HG03066 (cell line): ENCODE data around the gene MUC21.
"Not testable (repeated sequence)": the region's sequence is repeated elsewhere in the genome, so short reads cannot be mapped to it uniquely, and the experiment has no call there.

ENCODE experiments used
- ATAC-seq: cut with Tn5 transposase; IDR thresholded peaks from one replicate; pipeline ENCODE4 v1.9.1; 2021; ENCODE audit warnings: low read depth; ENCODE audit not compliant: unreplicated experiment

The MUC21 gene

DNA sequence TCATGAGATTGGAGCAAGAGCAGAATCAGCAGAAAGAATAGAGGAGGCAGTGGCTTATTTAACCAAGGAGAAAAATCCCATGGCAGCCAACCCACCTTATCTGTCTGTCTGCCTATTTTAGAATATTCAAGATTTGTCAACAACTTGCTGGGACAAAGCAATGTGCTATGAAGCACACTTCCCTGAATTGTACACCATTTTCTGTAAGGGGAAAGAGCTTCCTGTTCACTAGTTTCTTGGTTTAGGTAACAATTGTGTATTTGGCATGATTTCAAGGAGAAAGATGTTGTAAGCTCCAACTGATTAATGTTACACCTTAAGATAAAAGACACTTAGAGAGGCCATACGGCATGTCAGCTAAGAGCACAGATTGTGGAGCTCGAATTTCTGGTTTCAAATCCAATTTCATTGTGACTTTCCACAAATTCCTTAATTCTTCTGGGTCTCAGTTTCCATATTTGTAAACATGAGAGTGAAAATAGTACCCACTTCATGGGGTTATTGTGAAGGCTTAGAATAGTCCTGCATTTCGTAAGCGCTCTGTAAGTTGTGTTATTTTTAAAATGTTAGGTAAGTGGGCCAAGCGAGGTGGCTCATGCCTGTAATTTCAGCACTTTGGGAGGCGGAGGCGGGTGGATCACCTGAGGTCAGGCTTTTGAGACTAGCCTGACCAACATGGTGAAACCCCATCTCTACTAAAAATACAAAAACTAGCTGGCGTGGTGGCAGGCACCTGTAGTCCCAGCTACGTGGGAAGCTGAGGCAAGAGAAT lies 21.9 kb downstream of the MUC21 start:
- ATAC-seq: no peak

DNA sequence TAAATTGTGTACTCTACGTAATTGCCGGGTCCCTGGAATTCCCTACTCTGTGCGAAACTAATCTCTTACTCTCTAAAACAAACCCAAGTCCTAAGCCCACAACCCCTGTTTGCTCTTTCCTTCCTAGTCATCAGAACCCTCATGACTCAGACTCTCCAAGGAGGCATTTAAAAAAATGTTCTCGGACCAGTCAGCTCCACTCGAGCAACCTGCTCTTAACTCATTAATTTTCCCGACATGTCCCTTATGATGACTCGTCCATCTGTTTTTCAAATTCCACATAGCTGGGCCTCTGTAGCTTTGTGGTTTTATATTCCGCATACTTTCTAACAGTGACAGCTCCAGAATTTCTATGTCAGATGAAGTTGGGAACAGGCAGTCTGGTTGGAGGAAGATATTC lies 24.2 kb downstream of the MUC21 start:
- ATAC-seq: no peak

DNA sequence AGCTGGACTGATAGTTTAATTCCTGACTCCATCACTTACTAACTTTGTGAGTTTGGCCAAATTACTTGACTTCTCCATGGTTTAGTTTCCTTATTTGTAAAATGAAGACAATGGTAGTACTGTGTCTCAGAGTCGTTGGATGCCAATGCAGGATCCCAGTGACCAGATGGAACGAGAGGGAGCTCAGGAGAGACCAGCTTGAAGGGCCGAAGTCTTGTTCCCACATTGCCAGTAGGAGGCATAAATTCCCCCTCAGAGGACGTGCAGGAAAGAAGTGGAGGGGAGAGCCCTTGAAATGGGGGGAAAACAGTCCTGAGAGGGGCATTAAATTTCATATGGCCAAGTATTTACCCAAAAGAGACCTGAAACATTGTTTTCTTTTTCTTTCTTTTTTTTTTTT lies 24.6 kb downstream of the MUC21 start:
- ATAC-seq: no peak

DNA sequence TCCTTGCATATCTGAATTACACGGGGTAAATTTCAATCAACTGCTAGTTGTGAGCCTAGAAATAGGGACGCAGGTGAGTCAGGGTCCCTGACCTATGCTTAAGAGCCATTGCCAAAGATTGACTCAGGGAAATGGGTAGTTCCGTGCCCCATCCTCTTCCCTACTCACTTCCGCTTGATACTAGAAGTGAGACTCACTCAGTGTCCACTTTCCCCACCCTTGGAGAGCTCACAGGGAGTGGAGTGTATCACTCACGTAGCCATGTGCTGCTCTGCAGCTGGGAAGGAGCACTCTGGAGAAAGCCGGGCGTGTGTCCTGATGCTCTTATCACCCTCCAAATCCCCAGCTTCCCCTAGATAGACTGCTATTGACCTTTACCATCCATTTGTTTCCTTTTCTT lies 26.2 kb downstream of the MUC21 start:
- ATAC-seq: no peak

DNA sequence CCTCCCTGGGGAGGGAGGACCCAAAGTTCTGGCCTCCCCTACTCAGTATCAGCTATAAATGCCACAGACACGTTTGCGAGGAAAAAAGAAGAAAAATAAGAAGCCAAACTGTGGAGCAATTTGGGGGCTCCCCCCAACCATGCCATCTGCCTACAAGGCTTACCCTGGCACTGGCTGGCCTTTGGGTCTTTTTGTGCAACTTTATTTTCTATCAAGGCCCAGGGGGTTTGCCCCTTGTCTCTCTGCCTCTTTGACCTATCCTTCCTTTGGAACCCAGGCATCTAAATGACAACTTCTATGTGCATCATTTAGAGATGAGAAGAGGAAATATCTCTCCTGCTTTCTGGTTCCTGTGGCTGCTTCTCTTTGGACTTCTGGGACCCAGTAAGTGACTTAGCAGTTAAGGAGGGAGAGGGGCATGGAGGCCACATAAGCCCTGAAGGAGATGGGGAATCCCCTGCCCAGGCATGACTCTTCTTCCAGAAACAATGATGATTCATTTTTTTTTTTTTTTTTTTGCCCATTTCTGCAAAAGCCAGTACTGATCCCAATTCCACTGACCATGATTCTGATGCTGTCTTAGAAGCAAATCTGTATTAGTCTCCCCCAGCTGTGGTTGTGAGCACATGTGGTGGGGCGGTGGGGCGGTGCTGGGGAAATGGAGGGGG lies 27.0 kb downstream of the MUC21 start, which contains the start of gene MUC22:
Gene MUC22, plus strand, starts transcription at position 82 of the 668 bp plus-strand sequence. Its CDS starts 233 bp downstream, at position 315.
- no peak for ATAC-seq

DNA sequence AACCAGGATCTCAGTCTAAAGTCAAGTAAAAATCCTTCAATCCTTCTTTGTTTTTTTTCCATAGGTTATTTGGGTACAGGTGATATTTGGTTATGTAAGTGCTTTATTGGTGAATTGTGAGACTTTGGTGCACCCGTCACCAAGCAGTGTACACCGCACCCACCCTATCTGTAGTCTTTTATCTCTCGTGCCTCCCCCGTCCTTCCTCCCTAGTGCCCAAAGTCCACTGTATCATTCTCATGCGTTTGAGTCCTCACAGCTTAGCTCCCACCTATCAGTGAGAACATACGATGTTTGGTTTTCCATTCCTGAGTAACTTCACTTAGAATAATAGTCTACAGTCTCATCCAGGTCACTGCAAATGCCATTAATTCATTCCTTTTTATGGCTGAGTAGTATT lies 27.6 kb downstream of the MUC21 start:
- ATAC-seq: no peak

DNA sequence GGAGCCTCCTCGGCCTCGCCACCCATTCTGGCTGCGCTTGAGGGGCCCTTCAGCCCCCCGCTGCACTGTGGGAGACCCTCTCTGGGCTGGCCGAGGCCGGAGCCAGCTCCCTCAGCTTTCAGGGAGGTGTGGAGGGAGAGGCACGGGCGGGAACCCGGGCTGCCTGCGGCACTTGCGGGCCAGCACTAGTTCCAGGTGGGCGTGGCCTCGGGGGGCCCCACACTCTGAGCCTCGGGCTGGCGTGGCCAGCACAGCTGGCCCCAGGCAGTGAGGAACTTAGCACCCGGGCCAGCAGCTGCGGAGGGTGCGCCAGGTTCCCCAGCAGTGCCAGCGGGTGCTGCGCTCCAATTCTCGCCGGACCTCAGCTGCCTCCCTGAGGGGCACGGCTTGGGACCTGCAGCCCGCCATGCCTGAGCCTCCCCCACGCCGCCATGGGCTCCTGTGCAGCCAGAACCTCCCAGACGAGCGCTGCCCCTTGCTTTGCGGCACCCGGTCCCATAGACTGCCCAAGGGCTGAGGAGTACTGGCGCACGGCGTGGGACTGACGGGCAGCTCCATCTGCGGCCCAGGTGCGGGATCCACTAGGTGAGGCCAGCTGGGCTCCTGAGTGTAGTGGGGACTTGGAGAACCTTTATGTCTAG lies 33.3 kb downstream of the MUC21 start:
- ATAC-seq: no peak

DNA sequence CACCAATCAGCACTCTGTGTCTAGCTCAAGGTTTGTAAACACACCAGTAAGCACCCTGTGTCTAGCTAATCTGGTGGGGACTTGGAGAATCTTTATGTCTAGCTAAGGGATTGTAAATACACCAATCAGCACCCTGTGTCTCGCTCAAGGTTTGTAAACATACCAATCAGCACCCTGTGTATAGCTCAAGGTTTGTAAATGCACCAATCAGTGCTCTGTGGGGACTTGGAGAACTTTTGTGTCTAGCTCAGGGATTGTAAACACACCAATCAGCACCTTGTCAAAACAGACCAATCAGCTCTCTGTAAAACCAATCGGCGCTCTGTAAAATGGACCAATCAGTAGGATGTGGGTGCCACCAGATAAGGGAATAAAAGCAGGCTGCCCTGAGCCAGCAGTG lies 33.9 kb downstream of the MUC21 start:
- ATAC-seq: not testable (repeated sequence)

DNA sequence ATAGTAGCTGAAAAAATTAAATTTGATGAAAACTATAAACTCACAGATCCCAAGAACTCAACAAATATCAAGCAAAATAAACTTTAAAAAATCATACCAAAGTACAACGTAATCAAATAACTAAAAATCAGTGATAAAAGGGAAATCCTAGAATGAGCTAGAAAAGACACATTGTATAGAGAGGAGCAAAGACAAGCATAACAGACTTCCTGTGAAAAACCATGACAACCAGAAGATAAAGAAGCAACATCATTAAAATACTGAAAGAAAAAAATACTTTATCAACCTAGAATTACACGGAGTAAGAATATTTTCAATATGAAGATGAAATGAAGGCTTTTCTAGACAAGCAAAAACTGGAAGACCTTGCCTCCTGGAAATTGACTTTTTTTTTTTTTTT lies 36.5 kb downstream of the MUC21 start:
- ATAC-seq: no peak

DNA sequence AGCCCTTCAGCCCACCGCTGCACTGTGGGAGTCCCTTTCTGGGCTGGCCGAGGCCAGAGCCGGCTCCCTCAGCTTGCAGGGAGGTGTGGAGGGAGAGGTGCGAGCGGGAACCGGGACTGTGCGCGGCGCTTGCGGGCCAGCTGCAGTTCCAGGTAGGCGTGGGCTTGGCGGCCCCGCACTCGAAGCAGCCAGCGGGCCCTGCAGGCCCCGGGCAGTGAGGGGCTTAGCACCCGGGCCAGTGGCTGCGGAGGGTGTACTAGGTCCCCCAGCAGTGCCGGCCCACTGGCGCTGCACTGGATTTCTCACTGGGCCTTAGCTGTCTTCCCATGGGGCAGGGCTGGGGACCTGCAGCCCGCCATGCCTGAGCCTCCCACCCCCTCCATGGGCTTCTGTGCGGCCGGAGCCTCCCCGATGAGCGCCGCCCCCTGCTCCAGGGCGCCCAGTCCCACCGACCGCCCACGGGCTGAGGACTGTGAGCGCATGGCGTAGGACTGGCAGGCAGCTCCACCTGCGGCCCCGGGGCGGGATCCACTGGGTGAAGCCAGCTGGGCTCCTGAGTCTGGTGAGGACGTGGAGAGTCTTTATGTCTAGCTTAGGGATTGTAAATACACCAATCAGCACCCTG lies 37.2 kb downstream of the MUC21 start:
- ATAC-seq: not testable (repeated sequence)

DNA sequence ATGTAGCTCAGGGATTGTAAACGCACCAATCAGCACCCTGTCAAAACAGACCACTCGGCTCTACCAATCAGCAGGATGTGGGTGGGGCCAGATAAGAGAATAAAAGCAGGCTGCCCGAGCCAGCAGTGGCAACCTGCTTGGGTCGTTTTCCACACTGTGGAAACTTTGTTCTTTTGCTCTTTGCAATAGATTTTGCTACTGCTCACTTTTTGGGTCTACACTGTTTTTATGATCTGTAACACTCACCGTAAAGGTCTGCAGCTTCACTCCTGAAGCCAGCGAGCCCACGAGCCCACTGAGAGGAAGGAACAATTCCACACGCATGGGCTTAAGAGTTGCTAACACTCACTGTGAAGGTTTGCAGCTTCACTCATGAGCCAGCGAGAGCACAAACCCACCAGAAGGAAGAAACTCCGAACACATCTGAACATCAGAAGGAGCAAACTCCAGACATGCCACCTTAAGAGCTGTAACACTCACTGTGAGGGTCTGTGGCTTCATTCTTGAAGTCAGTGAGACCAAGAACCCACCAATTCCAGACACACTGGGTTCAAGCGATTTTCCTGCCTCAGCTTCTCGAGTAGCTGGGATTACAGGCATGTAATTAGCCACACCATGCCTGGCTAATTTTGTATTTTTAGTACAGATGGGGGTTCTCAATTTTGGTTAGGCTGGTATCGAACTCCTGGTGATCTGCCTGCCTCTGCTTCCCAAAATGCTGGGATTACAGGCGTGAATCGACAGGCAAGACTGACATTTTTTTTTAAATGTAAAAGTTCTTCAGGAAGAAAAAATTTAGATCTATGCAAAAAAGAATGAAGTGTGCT lies 38.4 kb downstream of the MUC21 start:
- ATAC-seq: not testable (repeated sequence)

DNA sequence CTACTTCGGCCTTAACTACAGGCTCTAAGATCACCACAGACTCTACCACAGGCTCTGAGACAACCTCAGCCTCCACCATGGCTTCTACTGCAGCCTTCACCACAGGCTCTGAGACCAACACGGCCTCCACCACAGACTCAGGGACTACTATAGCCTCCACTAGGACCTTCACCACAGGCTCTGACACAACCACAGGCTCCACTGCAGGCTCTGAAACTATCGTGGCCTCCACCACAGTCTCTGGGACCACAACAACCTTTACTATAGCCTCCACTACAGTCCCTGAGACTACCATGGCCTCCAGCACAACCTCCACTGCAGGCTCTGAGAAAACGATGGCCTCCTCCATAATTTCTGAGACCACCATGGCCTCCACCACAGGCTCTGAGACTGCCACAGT lies 42.1 kb downstream of the MUC21 start:
- ATAC-seq: no peak

DNA sequence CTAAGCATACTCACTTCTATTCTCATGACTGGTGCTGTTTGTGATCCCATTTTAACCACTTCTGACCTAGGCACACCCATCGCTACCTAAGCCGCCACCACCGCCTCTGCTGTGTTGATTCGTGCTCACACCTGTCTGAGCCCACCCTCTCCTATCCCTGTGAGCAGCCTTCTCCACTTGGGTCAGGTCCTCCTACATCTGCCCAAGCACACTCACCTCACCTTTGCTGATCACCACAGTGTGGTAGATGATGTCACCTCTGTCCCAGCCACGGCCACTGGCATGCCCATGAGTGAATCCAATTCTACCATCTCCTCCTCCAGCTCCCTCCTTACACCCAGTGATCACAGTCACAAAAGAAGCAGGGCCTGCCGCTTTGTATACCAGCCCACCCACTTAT lies 47.6 kb downstream of the MUC21 start:
- ATAC-seq: no peak

DNA sequence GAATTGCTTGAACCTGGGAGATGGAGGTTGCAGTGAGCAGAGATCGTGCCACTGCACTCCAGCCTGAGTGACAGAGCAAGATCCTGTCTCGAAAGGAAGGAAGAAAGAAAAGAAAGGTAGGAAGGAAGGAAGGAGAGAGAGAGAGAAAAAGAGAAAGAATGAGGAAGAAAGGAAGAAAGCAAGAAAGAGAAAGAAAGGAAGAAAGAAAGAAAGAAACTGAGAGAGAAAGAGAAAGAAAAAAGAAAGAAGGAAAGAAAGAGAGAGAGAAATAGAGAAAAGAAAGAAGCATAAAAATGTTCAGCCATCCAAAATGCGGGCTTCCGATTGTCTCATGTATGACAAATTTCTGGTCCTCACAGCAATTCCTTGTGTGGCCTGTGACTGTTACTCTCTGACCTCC lies 49.6 kb downstream of the MUC21 start:
- no peak for ATAC-seq

DNA sequence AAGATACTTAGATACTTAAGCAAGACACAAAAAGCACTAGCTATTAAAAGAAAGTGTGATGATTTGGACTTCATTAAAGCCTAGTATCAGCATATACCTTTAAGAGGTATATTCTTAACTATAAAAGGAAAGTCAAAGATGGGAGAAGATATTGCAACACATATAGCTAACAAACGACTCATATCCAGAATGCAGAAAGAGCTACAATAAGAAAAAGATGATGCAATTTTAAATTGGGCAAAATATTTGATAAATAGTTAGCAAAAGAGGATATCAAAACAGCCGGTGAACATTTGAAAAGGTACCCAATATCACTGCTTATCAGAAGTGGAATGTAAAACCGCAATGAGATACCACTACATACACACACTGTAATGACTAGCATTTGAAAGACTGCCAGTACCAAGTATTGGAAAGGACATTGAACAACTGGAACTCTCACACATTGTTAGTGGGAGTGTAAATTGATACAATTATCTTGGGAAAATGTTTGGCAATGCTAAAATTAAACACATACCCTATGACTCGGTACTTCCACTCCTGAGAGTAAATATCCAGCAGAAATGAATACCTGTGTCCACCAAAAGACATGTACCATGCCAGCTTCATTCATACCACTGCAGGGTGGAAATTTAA lies 52.5 kb downstream of the MUC21 start:
- no peak for ATAC-seq

DNA sequence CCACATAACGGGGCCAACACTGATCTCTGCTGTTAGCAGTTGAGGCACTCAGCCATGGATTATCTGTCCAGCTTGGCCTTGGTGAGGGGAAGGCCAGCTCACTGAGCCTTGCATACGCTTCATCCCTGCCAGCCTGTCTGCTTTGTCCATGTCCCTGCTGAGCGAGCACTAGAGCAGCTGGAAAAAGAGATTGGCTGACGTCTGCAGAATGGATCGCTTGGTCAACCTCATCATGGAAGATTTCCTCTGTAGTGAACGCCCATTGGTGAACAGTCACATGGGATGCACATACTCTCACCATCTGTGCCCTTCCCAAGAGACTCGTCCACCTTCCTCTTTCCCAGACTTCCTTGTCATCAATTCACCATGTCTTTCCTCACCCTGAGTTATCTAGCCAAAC lies 53.7 kb downstream of the MUC21 start:
- no peak for ATAC-seq

DNA sequence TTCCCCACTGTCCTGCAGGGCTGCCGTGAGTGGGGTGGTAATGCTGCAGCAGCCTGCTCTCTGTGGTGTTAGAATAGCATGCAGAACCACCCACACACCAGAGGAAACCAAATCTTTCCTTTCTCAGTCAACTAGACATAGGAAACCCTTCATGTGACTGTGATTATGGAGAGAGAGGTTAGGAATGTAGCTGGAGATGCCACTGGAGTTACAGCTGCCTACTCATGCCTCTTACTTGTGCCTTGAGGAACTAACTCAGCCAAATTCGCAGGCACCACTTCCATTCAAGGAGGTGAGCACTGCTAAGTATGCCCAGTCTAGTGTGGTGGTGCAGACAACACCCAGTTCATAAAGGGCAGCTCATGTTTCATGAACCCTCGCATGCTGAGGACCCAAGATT lies 54.2 kb downstream of the MUC21 start:
- ATAC-seq: no peak

DNA sequence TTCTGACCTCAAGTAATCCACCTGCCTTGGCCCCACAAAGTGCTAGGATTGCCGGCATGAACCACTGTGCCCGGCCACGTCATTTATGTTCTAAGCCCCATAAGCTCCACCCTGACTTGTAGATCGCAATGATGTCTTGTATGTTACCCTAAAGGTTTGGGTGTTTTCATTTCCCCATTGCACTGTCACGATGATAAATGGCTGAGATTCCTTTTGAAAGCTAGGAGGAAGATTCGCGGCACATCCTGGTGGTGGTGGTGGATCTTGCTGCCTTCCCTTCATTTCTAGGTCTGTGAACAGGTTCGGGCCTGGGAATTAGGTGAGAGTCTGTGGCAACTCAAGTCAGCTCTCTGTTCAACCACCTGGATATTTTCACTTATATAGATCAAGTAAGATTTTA lies 55.0 kb downstream of the MUC21 start:
- ATAC-seq: no peak
